Measurements from ENCODE around the gene CRB3. TPM values are rescaled to one million over a fixed set of nuclear protein-coding genes. Genes with fewer than 3 reads are reported as not detected.

The CRB3 gene
- polyA plus RNA-seq (2012; ENCODE audit: insufficient read depth, insufficient read length, low read depth): not detected

- Histone ChIP-seq H3K4me1 (no peaks in the 10 kb centered on the region), H3K36me3 (no peaks in the 10 kb centered on the region), H3K27me3 (peaks cover 27% of the 10 kb centered on the region), H3K9me3 (no peaks in the 10 kb centered on the region), H3K4me3 (ENCODE audit: low read depth, low read length) (no peak within 1 kb of the TSS)
- TF ChIP-seq, protein P1, sequence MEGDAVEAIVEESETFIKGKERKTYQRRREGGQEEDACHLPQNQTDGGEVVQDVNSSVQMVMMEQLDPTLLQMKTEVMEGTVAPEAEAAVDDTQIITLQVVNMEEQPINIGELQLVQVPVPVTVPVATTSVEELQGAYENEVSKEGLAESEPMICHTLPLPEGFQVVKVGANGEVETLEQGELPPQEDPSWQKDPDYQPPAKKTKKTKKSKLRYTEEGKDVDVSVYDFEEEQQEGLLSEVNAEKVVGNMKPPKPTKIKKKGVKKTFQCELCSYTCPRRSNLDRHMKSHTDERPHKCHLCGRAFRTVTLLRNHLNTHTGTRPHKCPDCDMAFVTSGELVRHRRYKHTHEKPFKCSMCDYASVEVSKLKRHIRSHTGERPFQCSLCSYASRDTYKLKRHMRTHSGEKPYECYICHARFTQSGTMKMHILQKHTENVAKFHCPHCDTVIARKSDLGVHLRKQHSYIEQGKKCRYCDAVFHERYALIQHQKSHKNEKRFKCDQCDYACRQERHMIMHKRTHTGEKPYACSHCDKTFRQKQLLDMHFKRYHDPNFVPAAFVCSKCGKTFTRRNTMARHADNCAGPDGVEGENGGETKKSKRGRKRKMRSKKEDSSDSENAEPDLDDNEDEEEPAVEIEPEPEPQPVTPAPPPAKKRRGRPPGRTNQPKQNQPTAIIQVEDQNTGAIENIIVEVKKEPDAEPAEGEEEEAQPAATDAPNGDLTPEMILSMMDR (IDR thresholded peaks at IDR 0.05; ENCODE audit: low read depth, low read length): no peak
- DNase-seq: no peak
Measured at GRCh38 chr19:6464070-6464873, at the start of gene CRB3. TSS of gene CRB3 (plus strand) at chr19:6464271. CDS start at chr19:6464702, 431 bp downstream.

DNA sequence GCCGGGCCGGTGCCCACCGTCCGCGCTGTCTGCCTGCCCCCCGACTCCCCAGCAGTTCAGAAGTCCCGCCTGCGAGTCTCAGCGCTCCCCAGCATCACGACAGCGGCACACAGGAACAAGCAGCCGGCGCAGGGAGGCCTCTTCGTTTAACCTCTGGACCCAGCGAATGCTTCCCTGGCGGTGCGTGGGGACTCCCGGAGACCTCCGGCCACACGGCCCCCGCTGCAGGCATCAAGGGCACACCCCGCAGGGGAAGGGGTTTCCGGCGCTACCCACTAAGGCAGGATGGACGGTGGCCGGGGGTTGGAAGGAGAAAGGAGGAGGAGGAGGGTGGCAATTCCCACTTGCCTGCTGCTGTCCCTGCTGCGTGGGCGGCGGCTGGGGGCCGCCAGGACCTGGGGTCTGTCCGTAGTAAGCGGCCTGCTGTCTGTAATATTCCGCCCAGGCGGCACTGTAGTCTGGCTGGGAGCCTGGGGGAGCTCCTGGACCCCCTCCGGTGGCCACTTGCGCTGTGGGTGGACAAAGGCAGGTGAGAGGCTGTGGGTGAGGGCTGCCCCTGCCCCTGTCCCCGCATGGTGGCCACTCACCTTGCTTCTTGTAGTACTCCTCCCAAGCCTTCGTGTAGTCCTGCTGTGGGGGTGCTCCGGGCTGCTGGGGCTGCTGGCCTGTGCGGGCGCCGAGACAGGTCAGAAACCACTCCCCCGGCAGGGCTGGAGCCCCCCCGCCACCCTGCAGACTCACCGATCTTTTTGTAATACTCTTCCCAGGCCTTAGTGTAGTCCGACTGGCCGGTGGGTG is 49.1 kb upstream of the CRB3 start:
- Histone ChIP-seq H3K4me3 (ENCODE audit: low read depth, low read length) (no peak overlapping the region), H3K27me3 (no peaks in the 10 kb centered on the region), H3K9me3 (no peaks in the 10 kb centered on the region), H3K4me1 (no peaks in the 10 kb centered on the region), H3K36me3 (peaks cover 65% of the 10 kb centered on the region)
- DNase-seq: no peak
- TF ChIP-seq, protein P1 (IDR thresholded peaks at IDR 0.05; ENCODE audit: low read depth, low read length): 0 out of 2 replicates have a peak, but pooled peaks have one; percentile 3

DNA sequence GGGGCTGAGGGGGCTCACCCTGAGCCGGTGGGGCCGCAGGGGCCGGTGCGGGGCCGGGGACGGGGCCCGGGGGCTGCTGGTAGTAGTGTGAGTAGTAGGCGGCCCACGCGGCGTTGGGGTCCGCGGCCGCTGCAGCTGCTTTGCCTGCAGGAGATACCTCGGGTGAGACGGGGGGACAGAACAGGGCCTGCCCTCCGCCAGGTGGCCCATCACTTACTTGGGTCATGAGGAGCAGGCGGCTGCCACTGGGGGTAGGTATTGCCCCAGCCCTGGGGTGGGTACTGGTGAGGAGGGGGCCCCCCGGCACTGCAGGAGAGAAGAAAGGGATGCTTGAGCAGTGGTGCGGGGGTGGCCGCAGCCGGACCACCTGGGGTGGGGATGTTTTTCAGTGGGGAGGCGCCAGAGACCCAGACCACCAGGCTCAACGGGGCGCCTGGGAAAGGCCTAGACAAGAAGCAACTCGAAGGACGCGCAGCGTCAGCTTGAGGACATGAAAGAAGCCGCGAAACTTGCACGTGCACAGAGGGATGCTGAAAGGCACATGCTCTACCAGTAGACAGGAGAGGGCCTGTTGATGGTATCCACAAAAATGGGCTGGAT is 48.4 kb upstream of the CRB3 start:
- TF ChIP-seq, protein P1 (IDR thresholded peaks at IDR 0.05; ENCODE audit: low read depth, low read length): no peak
- no peaks in the 10 kb centered on the region for H3K4me1 ChIP-seq
- H3K36me3 ChIP-seq: peaks cover 72% of the 10 kb centered on the region
- no peaks in the 10 kb centered on the region for H3K27me3 ChIP-seq
- no peaks in the 10 kb centered on the region for H3K9me3 ChIP-seq
- no peak overlapping the region for H3K4me3 ChIP-seq (ENCODE audit: low read depth, low read length)
- no peak for DNase-seq

GRCh38 chr19:6416658-6417405 is 47.2 kb upstream of the CRB3 start:
- no peak overlapping the region for H3K4me3 ChIP-seq (ENCODE audit: low read depth, low read length)
- H3K27me3 ChIP-seq: no peaks in the 10 kb centered on the region
- peaks cover 84% of the 10 kb centered on the region for H3K36me3 ChIP-seq
- TF ChIP-seq, protein P1 (IDR thresholded peaks at IDR 0.05; ENCODE audit: low read depth, low read length): no peak
- no peaks in the 10 kb centered on the region for H3K4me1 ChIP-seq
- no peaks in the 10 kb centered on the region for H3K9me3 ChIP-seq
- no peak for DNase-seq

DNA sequence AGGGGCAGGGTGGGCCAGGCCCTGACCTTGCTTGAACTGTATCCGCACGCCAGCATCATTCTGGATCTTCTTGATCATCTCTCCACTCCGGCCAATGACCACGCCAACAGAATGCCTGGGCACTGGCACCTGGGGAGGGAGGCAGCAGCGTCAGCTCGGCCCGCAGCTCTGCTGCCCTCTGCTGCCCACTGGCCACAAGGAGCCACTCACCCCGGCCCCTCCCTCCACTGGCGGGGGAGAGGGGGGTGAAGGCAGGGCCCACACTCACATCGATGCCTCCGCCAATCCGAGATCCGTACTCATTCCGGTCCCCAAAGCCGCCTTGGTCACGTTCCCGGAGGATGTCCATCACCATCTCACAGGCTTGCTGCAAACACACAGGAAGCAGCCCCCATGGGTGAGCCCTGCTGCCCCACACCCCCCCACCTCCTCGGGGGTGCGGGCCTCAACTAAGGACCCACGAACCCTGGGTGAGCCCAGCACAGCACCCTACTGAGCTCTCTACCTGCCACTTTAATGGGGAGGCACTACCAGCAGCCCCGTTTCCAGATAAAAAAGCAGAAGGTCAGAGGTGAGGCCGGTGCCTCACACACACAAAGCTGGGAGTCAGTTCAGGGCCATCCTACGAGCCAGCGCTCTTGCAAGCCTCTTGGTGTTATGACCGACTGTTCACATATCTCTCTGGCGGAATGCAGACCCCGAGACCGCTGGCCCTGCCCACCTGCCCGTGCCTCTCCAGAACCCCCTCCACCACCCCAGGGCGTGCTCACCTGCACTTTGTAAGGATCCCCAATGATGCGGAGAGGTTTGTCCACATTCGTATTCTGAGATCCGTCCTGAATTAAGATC is 46.1 kb upstream of the CRB3 start:
- no peak overlapping the region for H3K4me3 ChIP-seq (ENCODE audit: low read depth, low read length)
- TF ChIP-seq, protein P1 (IDR thresholded peaks at IDR 0.05; ENCODE audit: low read depth, low read length): peak; percentile 30; the same call in 1 of the 2 replicates
- no peaks in the 10 kb centered on the region for H3K4me1 ChIP-seq
- no peaks in the 10 kb centered on the region for H3K27me3 ChIP-seq
- H3K9me3 ChIP-seq: no peaks in the 10 kb centered on the region
- peak; percentile 47 for DNase-seq
- peaks cover 88% of the 10 kb centered on the region for H3K36me3 ChIP-seq
